ENCODE data around the gene EVI2B. TPM values are rescaled to one million over a fixed set of nuclear protein-coding genes. Genes with fewer than 3 reads are reported as not detected.
"Not testable (repeated sequence)": the region's sequence is repeated elsewhere in the genome, so short reads cannot be mapped to it uniquely, and the experiment has no call there.

Gene EVI2B
- total RNA-seq, 1 donor: under 0.01 TPM

- no peak overlapping the region for H3K4me3 ChIP-seq (ENCODE audit: low read depth, low read length)
- no peak for TF ChIP-seq CTCF (IDR thresholded peaks at IDR 0.05; ENCODE audit: insufficient read depth, low read depth, low read length)
- DNase-seq (ENCODE audit: low read depth): no peak
Measured at GRCh38 chr17:31296142-31296541, 17.7 kb downstream of the EVI2B start.

- H3K4me3 ChIP-seq (ENCODE audit: low read depth, low read length): no peak overlapping the region
- TF ChIP-seq CTCF (IDR thresholded peaks at IDR 0.05; ENCODE audit: insufficient read depth, low read depth, low read length): no peak
- DNase-seq (ENCODE audit: low read depth): no peak
Measured at GRCh38 chr17:31295489-31295871, 18.4 kb downstream of the EVI2B start.

GRCh38 chr17:31294820-31295488, 18.9 kb downstream of the EVI2B start:
- no peak for TF ChIP-seq CTCF (IDR thresholded peaks at IDR 0.05; ENCODE audit: insufficient read depth, low read depth, low read length)
- no peak overlapping the region for H3K4me3 ChIP-seq (ENCODE audit: low read depth, low read length)
- peak; percentile 53 for DNase-seq (ENCODE audit: low read depth)

GRCh38 chr17:31294231-31294630, 19.6 kb downstream of the EVI2B start:
- TF ChIP-seq CTCF (IDR thresholded peaks at IDR 0.05; ENCODE audit: insufficient read depth, low read depth, low read length): no peak
- DNase-seq (ENCODE audit: low read depth): no peak

GRCh38 chr17:31293581-31293980, 20.3 kb downstream of the EVI2B start:
- no peak for TF ChIP-seq CTCF (IDR thresholded peaks at IDR 0.05; ENCODE audit: insufficient read depth, low read depth, low read length)
- DNase-seq (ENCODE audit: low read depth): no peak
- H3K4me3 ChIP-seq (ENCODE audit: low read depth, low read length): no peak overlapping the region

More at GRCh38 chr17:31294231-31294630, 19.6 kb downstream of the EVI2B start:
- H3K4me3 ChIP-seq (ENCODE audit: low read depth, low read length): no peak overlapping the region

GRCh38 chr17:31291820-31292219, 22.0 kb downstream of the EVI2B start:
- TF ChIP-seq CTCF (IDR thresholded peaks at IDR 0.05; ENCODE audit: insufficient read depth, low read depth, low read length): no peak
- DNase-seq (ENCODE audit: low read depth): no peak
- no peak overlapping the region for H3K4me3 ChIP-seq (ENCODE audit: low read depth, low read length)

- no peak for TF ChIP-seq CTCF (IDR thresholded peaks at IDR 0.05; ENCODE audit: insufficient read depth, low read depth, low read length)
- DNase-seq (ENCODE audit: low read depth): no peak
- no peak overlapping the region for H3K4me3 ChIP-seq (ENCODE audit: low read depth, low read length)
Measured at GRCh38 chr17:31289790-31290189, 24.1 kb downstream of the EVI2B start.

GRCh38 chr17:31287932-31288331, 25.9 kb downstream of the EVI2B start:
- DNase-seq (ENCODE audit: low read depth); H3K4me3 ChIP-seq (ENCODE audit: low read depth, low read length): not testable (repeated sequence)
